ENCODE results near the gene CSF1R. TPM values are rescaled to one million over a fixed set of nuclear protein-coding genes. Genes with fewer than 3 reads are reported as not detected.
"Not testable (repeated sequence)": the region's sequence is repeated elsewhere in the genome, so short reads cannot be mapped to it uniquely, and the experiment has no call there.

CSF1R gene
- total RNA-seq, 1 donor from 2014 or later = not detected

GRCh38 chr5:150055326-150056074 is 30.9 kb downstream of the CSF1R start:
- no peak for DNase-seq (ENCODE audit: low read depth, low spot score)

- DNase-seq (ENCODE audit: low read depth, low spot score) = no peak
These were observed 31.8 kb downstream of the CSF1R start for GRCh38 chr5:150054569-150054968.

GRCh38 chr5:150053713-150054392 is 32.5 kb downstream of the CSF1R start:
- no peak for DNase-seq (ENCODE audit: low read depth, low spot score)

GRCh38 chr5:150052956-150053712 is 33.2 kb downstream of the CSF1R start:
- no peak for DNase-seq (ENCODE audit: low read depth, low spot score)

GRCh38 chr5:150052226-150052955 is 34.0 kb downstream of the CSF1R start:
- no peak for DNase-seq (ENCODE audit: low read depth, low spot score)

GRCh38 chr5:150051657-150052195 is 34.6 kb downstream of the CSF1R start:
- DNase-seq (ENCODE audit: low read depth, low spot score) = no peak

- DNase-seq (ENCODE audit: low read depth, low spot score) = peak; percentile 19
These were observed 36.1 kb downstream of the CSF1R start for GRCh38 chr5:150050172-150050811.

- DNase-seq (ENCODE audit: low read depth, low spot score) = no peak
These were observed 40.3 kb downstream of the CSF1R start for GRCh38 chr5:150046031-150046430.

GRCh38 chr5:150045549-150045948 is 40.8 kb downstream of the CSF1R start:
- DNase-seq (ENCODE audit: low read depth, low spot score) = no peak

- DNase-seq (ENCODE audit: low read depth, low spot score) = no peak
These were observed 41.6 kb downstream of the CSF1R start for GRCh38 chr5:150044712-150045111.

GRCh38 chr5:150044329-150044681 is 42.0 kb downstream of the CSF1R start:
- DNase-seq (ENCODE audit: low read depth, low spot score) = no peak

GRCh38 chr5:150043657-150044328 is 42.6 kb downstream of the CSF1R start:
- DNase-seq (ENCODE audit: low read depth, low spot score) = no peak

- no peak for DNase-seq (ENCODE audit: low read depth, low spot score)
These were observed 43.9 kb downstream of the CSF1R start for GRCh38 chr5:150042459-150042858.

- no peak for DNase-seq (ENCODE audit: low read depth, low spot score)
These were observed 47.8 kb downstream of the CSF1R start for GRCh38 chr5:150038547-150038946.

- no peak for DNase-seq (ENCODE audit: low read depth, low spot score)
These were observed 49.8 kb downstream of the CSF1R start for GRCh38 chr5:150036513-150036912.

GRCh38 chr5:150035139-150035895 is 51.0 kb downstream of the CSF1R start:
- no peak for DNase-seq (ENCODE audit: low read depth, low spot score)

- no peak for DNase-seq (ENCODE audit: low read depth, low spot score)
These were observed 51.7 kb downstream of the CSF1R start for GRCh38 chr5:150034662-150035061.

- no peak for DNase-seq (ENCODE audit: low read depth, low spot score)
These were observed 53.0 kb downstream of the CSF1R start for GRCh38 chr5:150033334-150033733.

GRCh38 chr5:150028047-150028446 is 58.3 kb downstream of the CSF1R start:
- not testable (repeated sequence) for DNase-seq (ENCODE audit: low read depth, low spot score)
